RWPE2 (cell line): ENCODE data around the gene RCOR3.
"Not testable (repeated sequence)": the region's sequence is repeated elsewhere in the genome, so short reads cannot be mapped to it uniquely, and the experiment has no call there.

ENCODE experiments used
- ATAC-seq: fragments of 200-7000 bp; cut with Tn5 transposase; 3 replicates; pipeline ENCODE4 v1.9.1; 2021; ENCODE audit warnings: low read depth
- DNase-seq: peaks from one replicate; pipeline ENCODE4 v3.0.0-alpha.2; 2020; ENCODE audit warnings: low spot score
- H3K27ac ChIP-seq: fragments of 450-650 bp; 2 replicates; pipeline ENCODE4 v1.5.1; 2017; ENCODE audit warnings: mild to moderate bottlenecking; ENCODE audit not compliant: poor library complexity, severe bottlenecking
- H3K27me3 ChIP-seq: fragments of 250-450 bp; sonication (Bioruptor Pico); 2 replicates; pipeline ENCODE4 v1.5.1; 2021; ENCODE audit warnings: mild to moderate bottlenecking, moderate library complexity; ENCODE audit not compliant: insufficient read depth, poor library complexity, severe bottlenecking
- H3K36me3 ChIP-seq: fragments of 250-450 bp; sonication (Bioruptor Pico); 2 replicates; pipeline ENCODE4 v1.5.1; 2020; ENCODE audit warnings: low read depth, mild to moderate bottlenecking, moderate library complexity
- H3K4me1 ChIP-seq: fragments of 250-450 bp; sonication (Bioruptor Pico); 2 replicates; pipeline ENCODE4 v1.5.1; 2021; ENCODE audit warnings: mild to moderate bottlenecking, moderate library complexity; ENCODE audit not compliant: insufficient read depth, poor library complexity, severe bottlenecking
- H3K4me3 ChIP-seq: fragments of 250-450 bp; sonication (Bioruptor Pico); 2 replicates; pipeline ENCODE4 v1.5.1; 2021; ENCODE audit warnings: mild to moderate bottlenecking, moderate library complexity; ENCODE audit not compliant: severe bottlenecking
- H3K9me3 ChIP-seq: fragments of 250-450 bp; sonication (Bioruptor Pico); 2 replicates; pipeline ENCODE4 v1.5.1; 2021; ENCODE audit warnings: mild to moderate bottlenecking, moderate library complexity; ENCODE audit not compliant: severe bottlenecking
- TF ChIP-seq, protein P1 (sequence below): fragments of 450-650 bp; IDR thresholded peaks from one replicate; pipeline ENCODE4 v1.5.1; 2017; ENCODE audit warnings: mild to moderate bottlenecking, moderate library complexity; ENCODE audit not compliant: poor library complexity, severe bottlenecking

Gene RCOR3

DNA sequence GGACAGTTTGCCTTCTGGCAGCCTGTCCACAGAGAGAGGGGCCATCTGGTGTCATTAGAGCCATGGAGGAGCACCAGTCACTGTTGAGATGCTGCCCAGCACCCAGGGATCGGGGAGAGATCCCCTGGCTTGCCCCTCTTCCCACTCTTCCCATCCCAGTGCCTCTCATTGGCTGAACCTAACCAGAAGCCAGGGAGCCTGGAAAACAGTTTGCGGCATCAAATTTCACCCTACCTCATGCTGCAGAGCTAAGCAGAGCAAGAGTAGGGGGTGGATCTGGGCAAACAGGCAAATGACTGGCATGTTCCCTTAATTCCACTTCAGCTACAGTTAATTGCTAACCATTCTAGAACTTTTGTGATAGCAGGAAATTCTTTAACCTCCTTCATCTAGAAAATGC, 86.6 kb downstream of the RCOR3 start:
- TF ChIP-seq, protein P1, sequence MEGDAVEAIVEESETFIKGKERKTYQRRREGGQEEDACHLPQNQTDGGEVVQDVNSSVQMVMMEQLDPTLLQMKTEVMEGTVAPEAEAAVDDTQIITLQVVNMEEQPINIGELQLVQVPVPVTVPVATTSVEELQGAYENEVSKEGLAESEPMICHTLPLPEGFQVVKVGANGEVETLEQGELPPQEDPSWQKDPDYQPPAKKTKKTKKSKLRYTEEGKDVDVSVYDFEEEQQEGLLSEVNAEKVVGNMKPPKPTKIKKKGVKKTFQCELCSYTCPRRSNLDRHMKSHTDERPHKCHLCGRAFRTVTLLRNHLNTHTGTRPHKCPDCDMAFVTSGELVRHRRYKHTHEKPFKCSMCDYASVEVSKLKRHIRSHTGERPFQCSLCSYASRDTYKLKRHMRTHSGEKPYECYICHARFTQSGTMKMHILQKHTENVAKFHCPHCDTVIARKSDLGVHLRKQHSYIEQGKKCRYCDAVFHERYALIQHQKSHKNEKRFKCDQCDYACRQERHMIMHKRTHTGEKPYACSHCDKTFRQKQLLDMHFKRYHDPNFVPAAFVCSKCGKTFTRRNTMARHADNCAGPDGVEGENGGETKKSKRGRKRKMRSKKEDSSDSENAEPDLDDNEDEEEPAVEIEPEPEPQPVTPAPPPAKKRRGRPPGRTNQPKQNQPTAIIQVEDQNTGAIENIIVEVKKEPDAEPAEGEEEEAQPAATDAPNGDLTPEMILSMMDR = no peak
- no peaks in the 10 kb centered on the region for H3K4me1 ChIP-seq
- H3K4me3 ChIP-seq = no peak overlapping the region
- no peaks in the 10 kb centered on the region for H3K9me3 ChIP-seq
- H3K27ac ChIP-seq = no peak overlapping the region
- ATAC-seq = no peak
- DNase-seq = no peak
- no peaks in the 10 kb centered on the region for H3K27me3 ChIP-seq
- H3K36me3 ChIP-seq = no peaks in the 10 kb centered on the region

DNA sequence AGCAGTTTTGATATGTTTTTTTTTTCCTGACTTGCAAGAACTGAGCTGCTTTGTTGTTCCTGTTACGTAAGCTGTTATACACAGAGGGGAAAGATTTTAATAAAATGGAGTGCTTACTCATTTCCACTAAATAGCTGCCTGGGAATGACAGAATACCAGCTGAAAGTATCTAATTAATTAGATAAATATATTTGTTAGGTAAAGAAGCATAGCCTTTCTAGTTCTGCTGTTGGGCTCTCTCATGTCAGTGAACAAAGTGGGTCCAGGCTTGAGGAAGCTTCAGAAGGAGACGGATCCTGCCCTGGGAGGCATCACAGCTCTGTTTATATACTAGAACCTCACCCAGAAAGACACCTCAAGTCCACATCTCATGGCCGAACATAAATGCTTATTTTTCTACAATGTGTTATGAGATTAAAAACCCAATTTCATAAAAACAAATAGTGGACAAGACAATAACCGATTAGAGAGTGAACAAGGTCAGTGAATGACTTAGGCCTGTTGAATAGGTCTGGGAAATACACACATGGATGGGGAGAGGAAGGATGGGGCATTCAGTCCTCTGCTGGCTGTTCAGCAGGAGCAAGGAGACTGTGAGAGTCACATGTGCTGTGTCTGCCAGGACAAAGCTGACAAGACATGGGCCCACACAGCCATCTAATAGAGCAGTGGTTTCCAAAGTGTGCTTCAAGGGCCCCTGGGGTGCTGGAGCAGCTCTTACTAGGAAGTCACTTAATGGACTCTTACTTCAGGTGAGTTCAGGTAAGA, 88.1 kb downstream of the RCOR3 start:
- Histone ChIP-seq H3K4me3 (no peak overlapping the region), H3K36me3 (no peaks in the 10 kb centered on the region), H3K4me1 (no peaks in the 10 kb centered on the region), H3K9me3 (no peaks in the 10 kb centered on the region), H3K27ac (no peak overlapping the region), H3K27me3 (no peaks in the 10 kb centered on the region)
- ATAC-seq (no peak), DNase-seq (no peak)
- TF ChIP-seq, protein P1 = no peak

DNA sequence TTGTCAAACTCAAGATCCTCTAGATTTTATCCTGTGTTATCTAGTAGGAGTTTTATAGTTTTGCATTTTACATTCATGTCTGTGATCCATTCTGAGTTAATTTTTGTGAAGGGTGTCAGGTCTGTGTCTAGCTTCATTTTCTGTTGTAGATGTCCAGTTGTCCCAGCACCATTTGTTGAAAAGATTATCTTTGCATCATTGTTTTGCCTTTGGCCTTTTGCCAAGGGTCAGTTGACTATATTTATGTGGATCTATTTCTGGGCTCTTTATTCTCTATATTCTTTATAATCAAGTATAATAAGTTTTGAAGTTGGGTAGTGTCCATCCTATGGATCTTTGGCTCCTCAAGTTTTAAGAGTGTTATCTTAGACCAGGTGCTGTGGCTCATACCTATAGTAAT, 89.4 kb downstream of the RCOR3 start:
- H3K27me3 ChIP-seq = no peaks in the 10 kb centered on the region
- TF ChIP-seq, protein P1 = no peak
- ATAC-seq = no peak

DNA sequence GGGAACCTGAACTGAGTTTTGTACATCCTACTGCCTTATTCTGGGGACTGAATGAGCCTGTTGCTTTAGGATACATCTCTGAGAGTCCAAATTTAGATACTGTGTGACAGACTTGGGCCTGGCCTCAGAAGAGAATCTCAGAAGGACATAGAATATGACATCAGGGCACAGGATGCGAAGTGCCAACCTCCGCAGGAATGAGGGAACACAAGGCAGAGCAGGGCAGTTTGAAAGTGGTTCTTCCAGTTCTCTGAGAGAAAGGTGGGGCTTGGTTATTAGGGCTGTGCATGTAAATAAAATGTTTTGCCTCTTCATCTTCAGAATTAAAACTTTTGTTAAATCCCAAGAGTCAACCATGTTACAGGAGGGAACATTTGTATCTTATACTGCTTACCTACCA, 90.6 kb downstream of the RCOR3 start:
- Histone ChIP-seq H3K27ac (no peak overlapping the region), H3K27me3 (no peaks in the 10 kb centered on the region), H3K4me3 (no peak overlapping the region), H3K36me3 (no peaks in the 10 kb centered on the region), H3K4me1 (no peaks in the 10 kb centered on the region), H3K9me3 (no peaks in the 10 kb centered on the region)
- no peak for DNase-seq
- TF ChIP-seq, protein P1 = no peak
- ATAC-seq = no peak

More for the DNA sequence above, 89.4 kb downstream of the RCOR3 start:
- no peaks in the 10 kb centered on the region for H3K9me3 ChIP-seq
- no peak overlapping the region for H3K4me3 ChIP-seq
- DNase-seq = no peak
- H3K4me1 ChIP-seq = no peaks in the 10 kb centered on the region
- H3K36me3 ChIP-seq = no peaks in the 10 kb centered on the region
- H3K27ac ChIP-seq = no peak overlapping the region

DNA sequence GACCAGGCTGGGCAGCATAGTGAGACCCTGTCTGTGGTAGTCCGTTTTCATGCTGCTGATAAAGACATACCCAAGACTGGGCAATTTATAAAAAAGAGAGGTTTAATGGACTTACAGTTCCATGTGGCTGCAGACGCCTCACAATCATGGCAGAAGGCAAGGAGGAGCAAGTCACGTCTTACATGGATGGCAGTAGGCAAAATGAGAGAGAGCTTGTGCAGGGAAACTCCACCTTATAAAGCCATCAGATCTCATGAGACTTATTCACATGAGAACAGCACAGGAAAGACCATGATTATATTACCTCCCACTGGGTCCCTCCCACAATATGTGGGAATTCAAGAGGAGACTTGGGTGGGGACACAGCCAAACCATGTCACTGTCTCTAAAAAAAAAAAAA, 92.9 kb downstream of the RCOR3 start:
- not testable (repeated sequence) for ATAC-seq, H3K36me3 ChIP-seq

More for the DNA sequence above, 92.9 kb downstream of the RCOR3 start:
- H3K27ac ChIP-seq, H3K27me3 ChIP-seq, H3K4me1 ChIP-seq, DNase-seq, H3K4me3 ChIP-seq, H3K9me3 ChIP-seq: not testable (repeated sequence)
